ENCODE measurements around the gene CFAP54.
"Not testable (repeated sequence)": the region's sequence is repeated elsewhere in the genome, so short reads cannot be mapped to it uniquely, and the experiment has no call there.

CFAP54 gene

GRCh38 chr12:96452261-96452922 lies 37.0 kb upstream of the CFAP54 start:
- H3K4me3 ChIP-seq (ENCODE audit: low read depth, low read length): no peak overlapping the region

GRCh38 chr12:96454396-96454795 lies 35.0 kb upstream of the CFAP54 start:
- no peak overlapping the region for H3K4me3 ChIP-seq (ENCODE audit: low read depth, low read length)
- TF ChIP-seq CTCF (IDR thresholded peaks at IDR 0.05; ENCODE audit: low read depth, low read length): no peak

More at GRCh38 chr12:96452261-96452922, 37.0 kb upstream of the CFAP54 start:
- no peak for TF ChIP-seq CTCF (IDR thresholded peaks at IDR 0.05; ENCODE audit: low read depth, low read length)

- no peak for TF ChIP-seq CTCF (IDR thresholded peaks at IDR 0.05; ENCODE audit: low read depth, low read length)
- H3K4me3 ChIP-seq (ENCODE audit: low read depth, low read length): no peak overlapping the region
These were observed 33.0 kb upstream of the CFAP54 start for GRCh38 chr12:96456265-96456974.

- TF ChIP-seq CTCF (IDR thresholded peaks at IDR 0.05; ENCODE audit: low read depth, low read length): no peak
- no peak overlapping the region for H3K4me3 ChIP-seq (ENCODE audit: low read depth, low read length)
These were observed 32.0 kb upstream of the CFAP54 start for GRCh38 chr12:96457191-96457930.

GRCh38 chr12:96459281-96459680 lies 30.1 kb upstream of the CFAP54 start:
- not testable (repeated sequence) for H3K4me3 ChIP-seq (ENCODE audit: low read depth, low read length)

- no peak overlapping the region for H3K4me3 ChIP-seq (ENCODE audit: low read depth, low read length)
- TF ChIP-seq CTCF (IDR thresholded peaks at IDR 0.05; ENCODE audit: low read depth, low read length): no peak
These were observed 26.7 kb upstream of the CFAP54 start for GRCh38 chr12:96462571-96463280.

- TF ChIP-seq CTCF (IDR thresholded peaks at IDR 0.05; ENCODE audit: low read depth, low read length): no peak
- H3K4me3 ChIP-seq (ENCODE audit: low read depth, low read length): no peak overlapping the region
These were observed 23.5 kb upstream of the CFAP54 start for GRCh38 chr12:96465896-96466295.

Measured in WI38 (cell line).